WTC11 (cell line): ENCODE data around the gene KCTD20. TPM values are rescaled to one million over a fixed set of nuclear protein-coding genes. Genes with fewer than 3 reads are reported as not detected.

Source experiments
- ATAC-seq: fragments of 200-7000 bp; cut with Tn5 transposase; 2 replicates; pipeline ENCODE4 v1.10.0; 2021; ENCODE audit warnings: mild to moderate bottlenecking, moderate library complexity
- CTCF ChIA-PET: fragments of 300-600 bp; sonication (Branson Sonifier 250); formaldehyde crosslinking; loops from one replicate; lab custom pipeline; 2021; ENCODE audit warnings: antibody characterized with exemption; lab: Charles Lee
- POLR2A ChIA-PET: fragments of 350-600 bp; sonication (Branson Sonifier 250); formaldehyde crosslinking; loops from one replicate; lab custom pipeline; 2021; ENCODE audit warnings: antibody characterized with exemption; lab: Charles Lee
- DNase-seq: peaks from one replicate; pipeline ENCODE4 v3.0.0; 2021; ENCODE audit warnings: low spot score
- H3K27ac Mint-ChIP-seq: 2 replicates; pipeline ENCODE4 v1.8.0; 2021; ENCODE audit warnings: mixed read lengths
- H3K27me3 Mint-ChIP-seq: 2 replicates; pipeline ENCODE4 v1.8.0; 2021; ENCODE audit warnings: low read depth, mild to moderate bottlenecking, moderate library complexity, mixed read lengths
- H3K36me3 Mint-ChIP-seq: 2 replicates; pipeline ENCODE4 v1.8.0; 2021; ENCODE audit warnings: mixed read lengths
- H3K4me1 Mint-ChIP-seq: 2 replicates; pipeline ENCODE4 v1.8.0; 2022; ENCODE audit warnings: mixed read lengths
- H3K4me3 Mint-ChIP-seq: 2 replicates; pipeline ENCODE4 v1.8.0; 2021; ENCODE audit warnings: mild to moderate bottlenecking, moderate library complexity, mixed read lengths
- H3K9me3 Mint-ChIP-seq: 2 replicates; pipeline ENCODE4 v1.8.0; 2021; ENCODE audit warnings: mixed read lengths
- ATF1 ChIP-seq: sonication (generic); formaldehyde crosslinking; IDR thresholded peaks from 2 replicates; pipeline ENCODE4 v1.8.1; 2023; ENCODE audit warnings: mild to moderate bottlenecking, moderate library complexity, missing genetic modification reagents
- CREM ChIP-seq: sonication (generic); formaldehyde crosslinking; IDR thresholded peaks from 2 replicates; pipeline ENCODE4 v1.8.1; 2022; ENCODE audit warnings: mild to moderate bottlenecking, missing genetic modification reagents, moderate library complexity
- NR1H2 ChIP-seq: sonication (generic); formaldehyde crosslinking; IDR thresholded peaks from 2 replicates; pipeline ENCODE4 v1.9.0; 2021; ENCODE audit warnings: mild to moderate bottlenecking, moderate library complexity, missing genetic modification reagents
- NR2C2 ChIP-seq: sonication (generic); formaldehyde crosslinking; IDR thresholded peaks from 2 replicates; pipeline ENCODE4 v1.8.0; 2022; ENCODE audit warnings: mild to moderate bottlenecking, missing genetic modification reagents
- SMAD4 ChIP-seq: sonication (generic); formaldehyde crosslinking; IDR thresholded peaks from 2 replicates; pipeline ENCODE4 v1.8.0; 2022; ENCODE audit warnings: mild to moderate bottlenecking, missing genetic modification reagents
- TEAD4 ChIP-seq: sonication (generic); formaldehyde crosslinking; IDR thresholded peaks from 2 replicates; pipeline ENCODE4 v1.8.0; 2022; ENCODE audit warnings: mild to moderate bottlenecking, missing genetic modification reagents
- ZBTB21 ChIP-seq: sonication (generic); formaldehyde crosslinking; IDR thresholded peaks from 2 replicates; pipeline ENCODE4 v1.8.1; 2023; ENCODE audit warnings: mild to moderate bottlenecking, missing genetic modification reagents, borderline replicate concordance
- total RNA-seq: library from RNA; stranded (reverse); gene quantifications from 3 replicates; pipeline ENCODE4 v1.2.3, GENCODE V29; 2021
- TF ChIP-seq, protein P1 (sequence below): sonication (generic); formaldehyde crosslinking; IDR thresholded peaks from 2 replicates; pipeline ENCODE4 v1.8.0; 2023; ENCODE audit warnings: mild to moderate bottlenecking, missing genetic modification reagents
- TF ChIP-seq, protein P2 (sequence below): sonication (generic); formaldehyde crosslinking; IDR thresholded peaks from 2 replicates; pipeline ENCODE4 v1.8.0; 2022; ENCODE audit warnings: mild to moderate bottlenecking, missing genetic modification reagents
- TF ChIP-seq, protein P3 (sequence below): sonication (generic); formaldehyde crosslinking; conservative IDR thresholded peaks from 2 replicates; pipeline ENCODE4 v1.8.1; 2023; ENCODE audit warnings: mild to moderate bottlenecking, low read depth, missing genetic modification reagents, moderate library complexity
- TF ChIP-seq, protein P4 (sequence below): fragments of 250-450 bp; sonication (Bioruptor Pico); IDR thresholded peaks from 2 replicates; pipeline ENCODE4 v1.9.0; 2021; ENCODE audit warnings: mild to moderate bottlenecking
- TF ChIP-seq, protein P5 (sequence below): fragments of 250-450 bp; sonication (Bioruptor Pico); IDR thresholded peaks from 2 replicates; pipeline ENCODE4 v1.9.0; 2021; ENCODE audit warnings: mild to moderate bottlenecking
- TF ChIP-seq, protein P6 (sequence below): fragments of 200-600 bp; IDR thresholded peaks from 2 replicates; pipeline ENCODE4 v1.8.0; 2022; ENCODE audit warnings: antibody characterized with exemption
- TF ChIP-seq, protein P7 (sequence below): fragments of 250-450 bp; sonication (Bioruptor Pico); IDR thresholded peaks from 2 replicates; pipeline ENCODE4 v1.9.0; 2021; ENCODE audit warnings: moderate library complexity, mild to moderate bottlenecking, inconsistent platforms, borderline replicate concordance
- TF ChIP-seq, protein P8 (sequence below): sonication (generic); formaldehyde crosslinking; IDR thresholded peaks from 2 replicates; pipeline ENCODE4 v1.8.1; 2022; ENCODE audit warnings: low read depth, missing genetic modification reagents, borderline replicate concordance

Gene KCTD20
- total RNA-seq, 1 experiment from 2014 or later, result 26.7 TPM

DNA sequence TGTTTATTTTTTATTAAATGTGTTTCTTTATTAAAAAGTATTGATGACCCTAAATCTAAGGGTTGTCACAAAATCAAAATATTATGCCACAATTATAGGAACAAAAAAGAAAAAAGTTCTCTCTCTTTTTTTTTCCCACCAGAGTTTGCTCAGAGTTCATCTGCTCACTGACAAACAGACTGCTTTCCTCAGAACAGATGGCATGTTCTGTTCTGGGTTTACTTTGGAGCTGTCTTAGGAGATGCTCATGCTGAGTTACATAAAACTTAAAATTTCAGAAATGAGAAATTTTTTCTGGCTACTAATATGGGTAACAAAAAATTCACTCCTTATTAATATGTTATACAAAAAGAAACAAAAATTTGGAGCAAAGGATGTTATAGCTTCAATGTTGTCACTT is 74.2 kb downstream of the KCTD20 start (continued):
- TF ChIP-seq, protein P1, sequence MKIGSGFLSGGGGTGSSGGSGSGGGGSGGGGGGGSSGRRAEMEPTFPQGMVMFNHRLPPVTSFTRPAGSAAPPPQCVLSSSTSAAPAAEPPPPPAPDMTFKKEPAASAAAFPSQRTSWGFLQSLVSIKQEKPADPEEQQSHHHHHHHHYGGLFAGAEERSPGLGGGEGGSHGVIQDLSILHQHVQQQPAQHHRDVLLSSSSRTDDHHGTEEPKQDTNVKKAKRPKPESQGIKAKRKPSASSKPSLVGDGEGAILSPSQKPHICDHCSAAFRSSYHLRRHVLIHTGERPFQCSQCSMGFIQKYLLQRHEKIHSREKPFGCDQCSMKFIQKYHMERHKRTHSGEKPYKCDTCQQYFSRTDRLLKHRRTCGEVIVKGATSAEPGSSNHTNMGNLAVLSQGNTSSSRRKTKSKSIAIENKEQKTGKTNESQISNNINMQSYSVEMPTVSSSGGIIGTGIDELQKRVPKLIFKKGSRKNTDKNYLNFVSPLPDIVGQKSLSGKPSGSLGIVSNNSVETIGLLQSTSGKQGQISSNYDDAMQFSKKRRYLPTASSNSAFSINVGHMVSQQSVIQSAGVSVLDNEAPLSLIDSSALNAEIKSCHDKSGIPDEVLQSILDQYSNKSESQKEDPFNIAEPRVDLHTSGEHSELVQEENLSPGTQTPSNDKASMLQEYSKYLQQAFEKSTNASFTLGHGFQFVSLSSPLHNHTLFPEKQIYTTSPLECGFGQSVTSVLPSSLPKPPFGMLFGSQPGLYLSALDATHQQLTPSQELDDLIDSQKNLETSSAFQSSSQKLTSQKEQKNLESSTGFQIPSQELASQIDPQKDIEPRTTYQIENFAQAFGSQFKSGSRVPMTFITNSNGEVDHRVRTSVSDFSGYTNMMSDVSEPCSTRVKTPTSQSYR, result no peak

DNA sequence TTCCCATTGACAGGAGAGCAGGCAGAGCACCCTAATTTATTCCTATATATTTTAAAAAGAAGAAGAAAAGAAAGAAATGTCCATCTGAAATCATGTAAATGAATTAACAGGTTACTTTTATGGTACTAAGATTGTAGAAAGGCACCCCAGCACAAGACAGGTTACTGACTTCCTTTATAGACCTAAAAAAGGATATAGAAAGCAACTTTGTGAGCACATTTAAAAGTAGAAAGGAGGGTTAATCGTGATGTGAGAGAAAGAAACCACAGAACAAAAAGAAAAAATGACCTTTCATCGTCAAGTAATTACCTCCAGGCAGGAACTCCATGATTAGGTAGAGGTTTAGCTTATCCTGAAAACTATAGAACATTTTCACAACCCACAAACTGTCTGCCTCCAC is 74.6 kb downstream of the KCTD20 start:
- H3K36me3 Mint-ChIP-seq, result peaks cover 42% of the 10 kb centered on the region
- H3K27me3 Mint-ChIP-seq, result no peaks in the 10 kb centered on the region
- DNase-seq, result no peak
- H3K4me1 Mint-ChIP-seq, result no peaks in the 10 kb centered on the region
- TF ChIP-seq TEAD4 (CRISPR knock-in tag), result no peak
- ChIA-PET CTCF (no interaction called here), POLR2A (no interaction called here)
- no peak overlapping the region for H3K27ac Mint-ChIP-seq
- H3K4me3 Mint-ChIP-seq, result no peak overlapping the region
- ATAC-seq, result no peak
- H3K9me3 Mint-ChIP-seq, result no peaks in the 10 kb centered on the region

DNA sequence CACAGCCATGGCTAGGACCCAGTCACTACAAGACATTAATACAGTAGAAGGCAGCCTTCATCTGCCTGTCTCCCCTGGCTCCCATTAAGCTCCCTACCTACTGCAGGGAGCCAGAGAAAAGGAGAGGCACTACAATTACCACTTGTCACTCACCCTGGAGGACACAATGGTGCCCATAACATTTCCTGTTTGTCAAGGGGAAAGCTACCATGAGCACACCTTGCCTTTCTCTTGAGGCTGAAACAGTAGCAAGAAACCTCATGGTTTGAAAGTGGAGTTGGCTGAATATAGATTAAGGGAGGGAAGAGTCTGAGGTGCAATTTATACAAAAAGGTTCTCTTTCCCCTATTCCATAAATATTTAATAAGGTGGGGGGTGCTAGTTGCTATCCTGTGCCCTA is 76.6 kb downstream of the KCTD20 start:
- ChIA-PET CTCF (no interaction called here), POLR2A (no interaction called here)
- TF ChIP-seq SMAD4 (CRISPR knock-in tag) (no peak), ZBTB21 (CRISPR knock-in tag) (no peak), NR1H2 (no peak), CREM (CRISPR knock-in tag) (no peak)
- TF ChIP-seq, protein P2, sequence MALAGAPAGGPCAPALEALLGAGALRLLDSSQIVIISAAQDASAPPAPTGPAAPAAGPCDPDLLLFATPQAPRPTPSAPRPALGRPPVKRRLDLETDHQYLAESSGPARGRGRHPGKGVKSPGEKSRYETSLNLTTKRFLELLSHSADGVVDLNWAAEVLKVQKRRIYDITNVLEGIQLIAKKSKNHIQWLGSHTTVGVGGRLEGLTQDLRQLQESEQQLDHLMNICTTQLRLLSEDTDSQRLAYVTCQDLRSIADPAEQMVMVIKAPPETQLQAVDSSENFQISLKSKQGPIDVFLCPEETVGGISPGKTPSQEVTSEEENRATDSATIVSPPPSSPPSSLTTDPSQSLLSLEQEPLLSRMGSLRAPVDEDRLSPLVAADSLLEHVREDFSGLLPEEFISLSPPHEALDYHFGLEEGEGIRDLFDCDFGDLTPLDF, result no peak
- TF ChIP-seq, protein P3, sequence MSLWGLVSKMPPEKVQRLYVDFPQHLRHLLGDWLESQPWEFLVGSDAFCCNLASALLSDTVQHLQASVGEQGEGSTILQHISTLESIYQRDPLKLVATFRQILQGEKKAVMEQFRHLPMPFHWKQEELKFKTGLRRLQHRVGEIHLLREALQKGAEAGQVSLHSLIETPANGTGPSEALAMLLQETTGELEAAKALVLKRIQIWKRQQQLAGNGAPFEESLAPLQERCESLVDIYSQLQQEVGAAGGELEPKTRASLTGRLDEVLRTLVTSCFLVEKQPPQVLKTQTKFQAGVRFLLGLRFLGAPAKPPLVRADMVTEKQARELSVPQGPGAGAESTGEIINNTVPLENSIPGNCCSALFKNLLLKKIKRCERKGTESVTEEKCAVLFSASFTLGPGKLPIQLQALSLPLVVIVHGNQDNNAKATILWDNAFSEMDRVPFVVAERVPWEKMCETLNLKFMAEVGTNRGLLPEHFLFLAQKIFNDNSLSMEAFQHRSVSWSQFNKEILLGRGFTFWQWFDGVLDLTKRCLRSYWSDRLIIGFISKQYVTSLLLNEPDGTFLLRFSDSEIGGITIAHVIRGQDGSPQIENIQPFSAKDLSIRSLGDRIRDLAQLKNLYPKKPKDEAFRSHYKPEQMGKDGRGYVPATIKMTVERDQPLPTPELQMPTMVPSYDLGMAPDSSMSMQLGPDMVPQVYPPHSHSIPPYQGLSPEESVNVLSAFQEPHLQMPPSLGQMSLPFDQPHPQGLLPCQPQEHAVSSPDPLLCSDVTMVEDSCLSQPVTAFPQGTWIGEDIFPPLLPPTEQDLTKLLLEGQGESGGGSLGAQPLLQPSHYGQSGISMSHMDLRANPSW (CRISPR knock-in tag), result no peak
- TF ChIP-seq, protein P4, sequence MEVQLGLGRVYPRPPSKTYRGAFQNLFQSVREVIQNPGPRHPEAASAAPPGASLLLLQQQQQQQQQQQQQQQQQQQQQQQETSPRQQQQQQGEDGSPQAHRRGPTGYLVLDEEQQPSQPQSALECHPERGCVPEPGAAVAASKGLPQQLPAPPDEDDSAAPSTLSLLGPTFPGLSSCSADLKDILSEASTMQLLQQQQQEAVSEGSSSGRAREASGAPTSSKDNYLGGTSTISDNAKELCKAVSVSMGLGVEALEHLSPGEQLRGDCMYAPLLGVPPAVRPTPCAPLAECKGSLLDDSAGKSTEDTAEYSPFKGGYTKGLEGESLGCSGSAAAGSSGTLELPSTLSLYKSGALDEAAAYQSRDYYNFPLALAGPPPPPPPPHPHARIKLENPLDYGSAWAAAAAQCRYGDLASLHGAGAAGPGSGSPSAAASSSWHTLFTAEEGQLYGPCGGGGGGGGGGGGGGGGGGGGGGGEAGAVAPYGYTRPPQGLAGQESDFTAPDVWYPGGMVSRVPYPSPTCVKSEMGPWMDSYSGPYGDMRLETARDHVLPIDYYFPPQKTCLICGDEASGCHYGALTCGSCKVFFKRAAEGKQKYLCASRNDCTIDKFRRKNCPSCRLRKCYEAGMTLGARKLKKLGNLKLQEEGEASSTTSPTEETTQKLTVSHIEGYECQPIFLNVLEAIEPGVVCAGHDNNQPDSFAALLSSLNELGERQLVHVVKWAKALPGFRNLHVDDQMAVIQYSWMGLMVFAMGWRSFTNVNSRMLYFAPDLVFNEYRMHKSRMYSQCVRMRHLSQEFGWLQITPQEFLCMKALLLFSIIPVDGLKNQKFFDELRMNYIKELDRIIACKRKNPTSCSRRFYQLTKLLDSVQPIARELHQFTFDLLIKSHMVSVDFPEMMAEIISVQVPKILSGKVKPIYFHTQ (CRISPR knock-in tag), result no peak
- no peak for DNase-seq
- H3K9me3 Mint-ChIP-seq, result no peaks in the 10 kb centered on the region
- H3K36me3 Mint-ChIP-seq, result peaks cover 51% of the 10 kb centered on the region
- H3K27me3 Mint-ChIP-seq, result no peaks in the 10 kb centered on the region
- no peak overlapping the region for H3K4me3 Mint-ChIP-seq
- no peaks in the 10 kb centered on the region for H3K4me1 Mint-ChIP-seq
- peak; percentile 46; the same call in 1 of the 2 replicates for ATAC-seq
- H3K27ac Mint-ChIP-seq, result no peak overlapping the region

DNA sequence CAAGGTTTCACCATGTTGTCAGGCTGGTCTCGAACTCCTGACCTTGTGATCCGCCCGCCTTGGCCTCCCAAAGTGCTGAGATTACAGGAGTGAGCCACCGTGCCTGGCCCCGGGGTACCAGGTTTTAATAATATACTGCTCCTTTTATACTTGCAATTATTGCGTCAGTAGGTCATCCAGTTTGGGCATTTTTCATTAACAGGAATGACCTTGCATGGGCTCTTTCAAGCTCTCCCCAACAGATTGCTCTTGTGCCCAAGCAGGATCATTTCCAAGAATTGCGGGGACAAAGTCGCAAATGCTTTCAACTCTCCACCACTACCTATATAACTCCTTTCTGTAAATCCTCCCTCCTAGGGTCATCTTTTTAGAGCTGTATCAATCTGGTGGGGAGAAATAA is 80.7 kb downstream of the KCTD20 start:
- H3K9me3 Mint-ChIP-seq, result no peaks in the 10 kb centered on the region
- TF ChIP-seq, protein P5, sequence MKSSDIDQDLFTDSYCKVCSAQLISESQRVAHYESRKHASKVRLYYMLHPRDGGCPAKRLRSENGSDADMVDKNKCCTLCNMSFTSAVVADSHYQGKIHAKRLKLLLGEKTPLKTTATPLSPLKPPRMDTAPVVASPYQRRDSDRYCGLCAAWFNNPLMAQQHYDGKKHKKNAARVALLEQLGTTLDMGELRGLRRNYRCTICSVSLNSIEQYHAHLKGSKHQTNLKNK (CRISPR knock-in tag), result no peak
- TF ChIP-seq, protein P6, sequence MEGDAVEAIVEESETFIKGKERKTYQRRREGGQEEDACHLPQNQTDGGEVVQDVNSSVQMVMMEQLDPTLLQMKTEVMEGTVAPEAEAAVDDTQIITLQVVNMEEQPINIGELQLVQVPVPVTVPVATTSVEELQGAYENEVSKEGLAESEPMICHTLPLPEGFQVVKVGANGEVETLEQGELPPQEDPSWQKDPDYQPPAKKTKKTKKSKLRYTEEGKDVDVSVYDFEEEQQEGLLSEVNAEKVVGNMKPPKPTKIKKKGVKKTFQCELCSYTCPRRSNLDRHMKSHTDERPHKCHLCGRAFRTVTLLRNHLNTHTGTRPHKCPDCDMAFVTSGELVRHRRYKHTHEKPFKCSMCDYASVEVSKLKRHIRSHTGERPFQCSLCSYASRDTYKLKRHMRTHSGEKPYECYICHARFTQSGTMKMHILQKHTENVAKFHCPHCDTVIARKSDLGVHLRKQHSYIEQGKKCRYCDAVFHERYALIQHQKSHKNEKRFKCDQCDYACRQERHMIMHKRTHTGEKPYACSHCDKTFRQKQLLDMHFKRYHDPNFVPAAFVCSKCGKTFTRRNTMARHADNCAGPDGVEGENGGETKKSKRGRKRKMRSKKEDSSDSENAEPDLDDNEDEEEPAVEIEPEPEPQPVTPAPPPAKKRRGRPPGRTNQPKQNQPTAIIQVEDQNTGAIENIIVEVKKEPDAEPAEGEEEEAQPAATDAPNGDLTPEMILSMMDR, result no peak
- TF ChIP-seq, protein P7, sequence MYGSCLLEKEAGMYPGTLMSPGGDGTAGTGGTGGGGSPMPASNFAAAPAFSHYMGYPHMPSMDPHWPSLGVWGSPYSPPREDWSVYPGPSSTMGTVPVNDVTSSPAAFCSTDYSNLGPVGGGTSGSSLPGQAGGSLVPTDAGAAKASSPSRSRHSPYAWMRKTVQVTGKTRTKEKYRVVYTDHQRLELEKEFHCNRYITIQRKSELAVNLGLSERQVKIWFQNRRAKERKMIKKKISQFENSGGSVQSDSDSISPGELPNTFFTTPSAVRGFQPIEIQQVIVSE (CRISPR knock-in tag), result no peak
- no peak for TF ChIP-seq ATF1 (CRISPR knock-in tag)
- no peak for TF ChIP-seq NR2C2
- TF ChIP-seq, protein P8, sequence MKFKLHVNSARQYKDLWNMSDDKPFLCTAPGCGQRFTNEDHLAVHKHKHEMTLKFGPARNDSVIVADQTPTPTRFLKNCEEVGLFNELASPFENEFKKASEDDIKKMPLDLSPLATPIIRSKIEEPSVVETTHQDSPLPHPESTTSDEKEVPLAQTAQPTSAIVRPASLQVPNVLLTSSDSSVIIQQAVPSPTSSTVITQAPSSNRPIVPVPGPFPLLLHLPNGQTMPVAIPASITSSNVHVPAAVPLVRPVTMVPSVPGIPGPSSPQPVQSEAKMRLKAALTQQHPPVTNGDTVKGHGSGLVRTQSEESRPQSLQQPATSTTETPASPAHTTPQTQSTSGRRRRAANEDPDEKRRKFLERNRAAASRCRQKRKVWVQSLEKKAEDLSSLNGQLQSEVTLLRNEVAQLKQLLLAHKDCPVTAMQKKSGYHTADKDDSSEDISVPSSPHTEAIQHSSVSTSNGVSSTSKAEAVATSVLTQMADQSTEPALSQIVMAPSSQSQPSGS (CRISPR knock-in tag), result no peak

More for the DNA sequence above, 80.7 kb downstream of the KCTD20 start:
- Mint-ChIP-seq H3K27me3 (no peaks in the 10 kb centered on the region), H3K4me1 (no peaks in the 10 kb centered on the region), H3K36me3 (peaks cover 43% of the 10 kb centered on the region), H3K27ac (no peak overlapping the region), H3K4me3 (no peak overlapping the region)
- ChIA-PET POLR2A (no interaction called here), CTCF (no interaction called here)
- no peak for ATAC-seq
- no peak for DNase-seq
